ENCODE data around the gene ZNF117. TPM values are rescaled to one million over a fixed set of nuclear protein-coding genes. Genes with fewer than 3 reads are reported as not detected.

Gene ZNF117
- total and polyA plus RNA-seq, 2 of the 8 experiments (the other 6 are each of a cell fraction or from before 2014, with no cell fraction given): 2.9 to 13.0 TPM

- Histone ChIP-seq H2BK12ac (ENCODE audit: low read depth, low read length) (no peak overlapping the region), H3K4me1 (replicated peaks in 1 of 4; ENCODE audit: control insufficient read depth in 3 of 4, insufficient read depth in 4 of 4, low read length in 3 of 4) (no peaks in the 10 kb centered on the region), H2BK120ac (replicated peaks; ENCODE audit: low read depth, low read length) (no peak overlapping the region), H4K20me1 (replicated peaks in 1 of 2; ENCODE audit: control insufficient read depth in 1 of 2, insufficient read depth in 2 of 2, low read length in 2 of 2) (no peaks in the 10 kb centered on the region), H2BK15ac (ENCODE audit: low read length) (no peak overlapping the region), H3K9ac (replicated peaks in 1 of 4; ENCODE audit: extremely low read depth in 1 of 4, low read depth in 3 of 4, low read length in 3 of 4) (no peak overlapping the region), H4K5ac (ENCODE audit: insufficient read length, low read depth, low read length) (no peak overlapping the region), H2BK5ac (ENCODE audit: low read depth, low read length) (no peak overlapping the region), H3K14ac (ENCODE audit: insufficient read length) (no peak overlapping the region), H3K23ac (ENCODE audit: insufficient read length) (no peak overlapping the region), H2AK5ac (ENCODE audit: low read depth, low read length) (no peak overlapping the region), H3K4me3 (ENCODE audit: extremely low read depth in 1 of 4, insufficient read depth in 2 of 4, low read depth in 3 of 4, low read length in 4 of 4) (no peak overlapping the region), H2AFZ (ENCODE audit: low read length) (no peak overlapping the region), H3K9me3 (ENCODE audit: insufficient read depth in 2 of 2, low read depth in 1 of 2, low read length in 1 of 2) (no peaks in the 10 kb centered on the region), H3K79me2 (ENCODE audit: control insufficient read depth in 1 of 2, insufficient read depth in 2 of 2, low read length in 2 of 2) (no peaks in the 10 kb centered on the region), H3K4ac (replicated peaks; ENCODE audit: insufficient read length, low read depth, low read length) (no peak overlapping the region), H3K27ac (ENCODE audit: low read depth, low read length) (no peak overlapping the region), H3K56ac (replicated peaks; ENCODE audit: insufficient read length, low read depth, low read length) (no peak overlapping the region), H3K27me3 (replicated peaks in 1 of 4; ENCODE audit: control insufficient read depth in 3 of 4, extremely low read depth in 1 of 4, insufficient read depth in 3 of 4, low read length in 3 of 4) (peaks cover 2 to 10% (median 6%) of the 10 kb centered on the region in 4 experiments; a peak in 4 of 7 replicates), H4K8ac (ENCODE audit: extremely low read depth, insufficient read depth, low read length) (no peak overlapping the region), H3K79me1 (ENCODE audit: low read depth, low read length) (no peaks in the 10 kb centered on the region), H4K91ac (replicated peaks; ENCODE audit: insufficient read length, low read length) (no peak overlapping the region), H3K36me3 (ENCODE audit: control insufficient read depth in 2 of 4, insufficient read depth in 4 of 4, low read length in 3 of 4) (no peaks in the 10 kb centered on the region), H3K23me2 (ENCODE audit: low read depth, low read length) (peaks cover 5% of the 10 kb centered on the region; the same call in 1 of the 2 replicates), H3K4me2 (ENCODE audit: insufficient read depth in 1 of 2, low read depth in 2 of 2, low read length in 2 of 2) (no peak overlapping the region), H2BK20ac (ENCODE audit: low read length) (no peak overlapping the region), H3K18ac (ENCODE audit: extremely low read depth, low read length) (no peak overlapping the region)
- POLR2A ChIA-PET (ENCODE audit: partially characterized antibody): interaction anchor here (1.4 kb wide), 1 partner anchor 43 kb away, joined by 3 read pairs; no protein-coding TSS in a partner anchor
- FAIRE-seq (no peak), DNase-seq (ENCODE audit: low read depth in 1 of 2, low spot score in 2 of 2) (no peak)
- CTCF ChIA-PET (ENCODE audit: partially characterized antibody): interaction anchor here (1.0 to 2.6 kb wide), 12 partner anchors 9 to 473 kb away, joined by 3 to 18 read pairs (median 3); no protein-coding TSS in a partner anchor
- WGBS, 2 experiments (ENCODE audit: extremely low coverage in 1 of 2, insufficient coverage in 1 of 2, insufficient read length in 1 of 2, insufficient replicate concordance in 2 of 2, low coverage in 1 of 2, low lambda C conversion rate in 2 of 2, missing lambda C conversion rate in 1 of 2): 5% methylated on average over 1 of the region's 1 CpG; no CpG with 5 or more reads in 1 of the 2 experiments
- TF ChIP-seq SRF (IDR thresholded peaks at IDR 0.05; ENCODE audit: low read depth, low read length): no peak
- TF ChIP-seq SIN3A (conservative IDR thresholded peaks at IDR 0.05 in 1 of 2, IDR thresholded peaks at IDR 0.05 in 1 of 2; ENCODE audit: low read depth in 1 of 2, low read length in 2 of 2): no peak
- TF ChIP-seq SP1 (IDR thresholded peaks at IDR 0.05; ENCODE audit: low read depth, low read length): no peak
- TF ChIP-seq, protein P1, sequence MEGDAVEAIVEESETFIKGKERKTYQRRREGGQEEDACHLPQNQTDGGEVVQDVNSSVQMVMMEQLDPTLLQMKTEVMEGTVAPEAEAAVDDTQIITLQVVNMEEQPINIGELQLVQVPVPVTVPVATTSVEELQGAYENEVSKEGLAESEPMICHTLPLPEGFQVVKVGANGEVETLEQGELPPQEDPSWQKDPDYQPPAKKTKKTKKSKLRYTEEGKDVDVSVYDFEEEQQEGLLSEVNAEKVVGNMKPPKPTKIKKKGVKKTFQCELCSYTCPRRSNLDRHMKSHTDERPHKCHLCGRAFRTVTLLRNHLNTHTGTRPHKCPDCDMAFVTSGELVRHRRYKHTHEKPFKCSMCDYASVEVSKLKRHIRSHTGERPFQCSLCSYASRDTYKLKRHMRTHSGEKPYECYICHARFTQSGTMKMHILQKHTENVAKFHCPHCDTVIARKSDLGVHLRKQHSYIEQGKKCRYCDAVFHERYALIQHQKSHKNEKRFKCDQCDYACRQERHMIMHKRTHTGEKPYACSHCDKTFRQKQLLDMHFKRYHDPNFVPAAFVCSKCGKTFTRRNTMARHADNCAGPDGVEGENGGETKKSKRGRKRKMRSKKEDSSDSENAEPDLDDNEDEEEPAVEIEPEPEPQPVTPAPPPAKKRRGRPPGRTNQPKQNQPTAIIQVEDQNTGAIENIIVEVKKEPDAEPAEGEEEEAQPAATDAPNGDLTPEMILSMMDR (IDR thresholded peaks at IDR 0.05; ENCODE audit: control extremely low read depth in 1 of 3, insufficient read depth in 1 of 3, low read depth in 1 of 3, low read length in 3 of 3): peak in 2 of 3 experiments; percentile 39 to 76; a peak in 2 of 4 replicates
- no peak for TF ChIP-seq EGR1 (IDR thresholded peaks at IDR 0.05; ENCODE audit: borderline replicate concordance, low read depth, low read length)
These were observed 39.5 kb downstream of the ZNF117 start for GRCh38 chr7:64951250-64951848.
